NT2/D1 (cell line): ENCODE data around the gene HDGFL2.

Experiments used
- DNase-seq: peaks from one replicate; pipeline ENCODE4 v3.0.0-alpha.2; 2011; ENCODE audit warnings: low read depth, low spot score
- H3K27me3 ChIP-seq: 2 replicates; pipeline ENCODE4 v1.6.0; 2011; ENCODE audit warnings: mild to moderate bottlenecking; ENCODE audit not compliant: insufficient read length, insufficient read depth
- H3K36me3 ChIP-seq: 2 replicates; pipeline ENCODE4 v1.6.1; 2011; ENCODE audit warnings: mild to moderate bottlenecking, low read length, mixed read lengths; ENCODE audit not compliant: insufficient read depth, insufficient read length
- H3K4me1 ChIP-seq: 2 replicates; pipeline ENCODE4 v1.5.1; 2011; ENCODE audit not compliant: insufficient read depth, insufficient read length
- H3K4me3 ChIP-seq: 2 replicates; pipeline ENCODE4 v1.5.1; 2011; ENCODE audit warnings: low read depth; ENCODE audit not compliant: insufficient read length
- H3K9ac ChIP-seq: 2 replicates; pipeline ENCODE4 v1.6.0; 2011; ENCODE audit warnings: low read depth; ENCODE audit not compliant: insufficient read length
- H3K9me3 ChIP-seq: 2 replicates; pipeline ENCODE4 v1.5.1; 2011; ENCODE audit warnings: mild to moderate bottlenecking, low read length; ENCODE audit not compliant: insufficient read depth
- SUZ12 ChIP-seq: IDR thresholded peaks from 2 replicates; pipeline ENCODE4 v1.6.1; 2011; ENCODE audit not compliant: insufficient read length, insufficient read depth; ENCODE audit errors: extremely low read depth
- YY1 ChIP-seq: IDR thresholded peaks from 2 replicates; pipeline ENCODE4 v1.6.1; 2011; ENCODE audit not compliant: insufficient read length, insufficient read depth
- ZNF274 ChIP-seq: IDR thresholded peaks from 2 replicates; pipeline ENCODE4 v1.6.1; 2011; ENCODE audit warnings: mild to moderate bottlenecking, low read depth, low read length

HDGFL2 gene

GRCh38 chr19:4499318-4499717 is 27.2 kb downstream of the HDGFL2 start:
- H3K9ac ChIP-seq, result no peak overlapping the region
- DNase-seq, result no peak
- TF ChIP-seq SUZ12 (no peak), ZNF274 (no peak), YY1 (no peak)
- H3K27me3 ChIP-seq, result no peaks in the 10 kb centered on the region
- H3K4me3 ChIP-seq, result no peak overlapping the region
- H3K36me3 ChIP-seq, result peaks cover 88% of the 10 kb centered on the region
- H3K4me1 ChIP-seq, result peaks cover 16% of the 10 kb centered on the region
- no peaks in the 10 kb centered on the region for H3K9me3 ChIP-seq

GRCh38 chr19:4499855-4500254 is 27.8 kb downstream of the HDGFL2 start:
- Histone ChIP-seq H3K36me3 (peaks cover 88% of the 10 kb centered on the region), H3K9ac (no peak overlapping the region), H3K27me3 (no peaks in the 10 kb centered on the region), H3K9me3 (no peaks in the 10 kb centered on the region), H3K4me3 (no peak overlapping the region), H3K4me1 (peaks cover 13% of the 10 kb centered on the region)
- no peak for DNase-seq
- no peak for TF ChIP-seq YY1
- no peak for TF ChIP-seq ZNF274
- TF ChIP-seq SUZ12, result no peak

- no peak for DNase-seq
- no peaks in the 10 kb centered on the region for H3K9me3 ChIP-seq
- H3K4me3 ChIP-seq, result no peak overlapping the region
- H3K9ac ChIP-seq, result peak overlapping the region; percentile 21
- peaks cover 90% of the 10 kb centered on the region for H3K36me3 ChIP-seq
- H3K4me1 ChIP-seq, result peaks cover 13% of the 10 kb centered on the region
- TF ChIP-seq SUZ12 (no peak), YY1 (no peak), ZNF274 (no peak)
- no peaks in the 10 kb centered on the region for H3K27me3 ChIP-seq
Observed at GRCh38 chr19:4500841-4501591, 28.9 kb downstream of the HDGFL2 start.

- peaks cover 90% of the 10 kb centered on the region for H3K36me3 ChIP-seq
- no peak for DNase-seq
- peaks cover 13% of the 10 kb centered on the region for H3K4me1 ChIP-seq
- H3K27me3 ChIP-seq, result no peaks in the 10 kb centered on the region
- no peak for TF ChIP-seq ZNF274
- TF ChIP-seq SUZ12, result no peak
- no peak for TF ChIP-seq YY1
- H3K9ac ChIP-seq, result no peak overlapping the region
- H3K9me3 ChIP-seq, result no peaks in the 10 kb centered on the region
- H3K4me3 ChIP-seq, result no peak overlapping the region
Observed at GRCh38 chr19:4501691-4502090, 29.6 kb downstream of the HDGFL2 start.

- peaks cover 94% of the 10 kb centered on the region for H3K36me3 ChIP-seq
- peaks cover 13% of the 10 kb centered on the region for H3K4me1 ChIP-seq
- H3K4me3 ChIP-seq, result no peak overlapping the region
- peak overlapping the region; percentile 6 for H3K9ac ChIP-seq
- no peaks in the 10 kb centered on the region for H3K9me3 ChIP-seq
- H3K27me3 ChIP-seq, result no peaks in the 10 kb centered on the region
- no peak for TF ChIP-seq ZNF274
- DNase-seq, result no peak
Observed at GRCh38 chr19:4502282-4503131, 30.4 kb downstream of the HDGFL2 start.

GRCh38 chr19:4503132-4503824 is 31.2 kb downstream of the HDGFL2 start:
- Histone ChIP-seq H3K36me3 (peaks cover 91% of the 10 kb centered on the region), H3K9me3 (no peaks in the 10 kb centered on the region), H3K9ac (peak overlapping the region; percentile 6), H3K4me3 (no peak overlapping the region), H3K27me3 (no peaks in the 10 kb centered on the region), H3K4me1 (peaks cover 13% of the 10 kb centered on the region)
- TF ChIP-seq SUZ12, result no peak
- TF ChIP-seq YY1, result no peak
- no peak for TF ChIP-seq ZNF274
- no peak for DNase-seq

- H3K36me3 ChIP-seq, result peaks cover 90% of the 10 kb centered on the region
- DNase-seq, result no peak
- H3K4me3 ChIP-seq, result no peak overlapping the region
- H3K4me1 ChIP-seq, result peaks cover 15% of the 10 kb centered on the region
- no peaks in the 10 kb centered on the region for H3K9me3 ChIP-seq
- H3K9ac ChIP-seq, result peak overlapping the region; percentile 6
- no peaks in the 10 kb centered on the region for H3K27me3 ChIP-seq
- TF ChIP-seq SUZ12 (no peak), YY1 (no peak), ZNF274 (no peak)
Observed at GRCh38 chr19:4503825-4504170, 31.7 kb downstream of the HDGFL2 start.
